Measurements from ENCODE around the gene GDPD4. TPM values are rescaled to one million over a fixed set of nuclear protein-coding genes. Genes with fewer than 3 reads are reported as not detected.
A peak's percentile ranks its signal among the peaks of the same experiment; 100 is the strongest.

GDPD4 gene
- total RNA-seq, 1 donor from 2014 or later: not detected

DNA sequence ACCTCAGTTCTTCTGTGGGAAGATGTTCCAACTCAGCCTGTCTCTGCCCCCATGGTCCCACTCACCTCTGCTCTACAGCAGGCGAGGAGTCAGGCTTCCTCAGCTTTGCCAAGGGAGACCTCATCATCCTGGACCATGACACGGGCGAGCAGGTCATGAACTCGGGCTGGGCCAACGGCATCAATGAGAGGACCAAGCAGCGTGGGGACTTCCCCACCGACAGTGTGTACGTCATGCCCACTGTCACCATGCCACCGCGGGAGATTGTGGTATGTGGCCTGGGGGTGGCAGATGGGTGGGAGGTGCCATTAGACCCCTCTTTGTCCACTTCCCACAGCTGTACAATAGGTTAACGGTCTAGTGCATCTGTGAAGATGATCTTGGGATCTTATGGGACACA lies 100.1 kb downstream of the GDPD4 start:
- no peak for DNase-seq (ENCODE audit: low spot score)
- H3K27me3 Mint-ChIP-seq (ENCODE audit: unreplicated experiment): peaks cover 16% of the 10 kb centered on the region
- TF ChIP-seq, protein P1, sequence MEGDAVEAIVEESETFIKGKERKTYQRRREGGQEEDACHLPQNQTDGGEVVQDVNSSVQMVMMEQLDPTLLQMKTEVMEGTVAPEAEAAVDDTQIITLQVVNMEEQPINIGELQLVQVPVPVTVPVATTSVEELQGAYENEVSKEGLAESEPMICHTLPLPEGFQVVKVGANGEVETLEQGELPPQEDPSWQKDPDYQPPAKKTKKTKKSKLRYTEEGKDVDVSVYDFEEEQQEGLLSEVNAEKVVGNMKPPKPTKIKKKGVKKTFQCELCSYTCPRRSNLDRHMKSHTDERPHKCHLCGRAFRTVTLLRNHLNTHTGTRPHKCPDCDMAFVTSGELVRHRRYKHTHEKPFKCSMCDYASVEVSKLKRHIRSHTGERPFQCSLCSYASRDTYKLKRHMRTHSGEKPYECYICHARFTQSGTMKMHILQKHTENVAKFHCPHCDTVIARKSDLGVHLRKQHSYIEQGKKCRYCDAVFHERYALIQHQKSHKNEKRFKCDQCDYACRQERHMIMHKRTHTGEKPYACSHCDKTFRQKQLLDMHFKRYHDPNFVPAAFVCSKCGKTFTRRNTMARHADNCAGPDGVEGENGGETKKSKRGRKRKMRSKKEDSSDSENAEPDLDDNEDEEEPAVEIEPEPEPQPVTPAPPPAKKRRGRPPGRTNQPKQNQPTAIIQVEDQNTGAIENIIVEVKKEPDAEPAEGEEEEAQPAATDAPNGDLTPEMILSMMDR (IDR thresholded peaks at IDR 0.05; ENCODE audit: unreplicated experiment): no peak
- no peak overlapping the region for H3K27ac Mint-ChIP-seq (ENCODE audit: unreplicated experiment)
- peaks cover 15% of the 10 kb centered on the region for H3K36me3 Mint-ChIP-seq (ENCODE audit: low read depth, unreplicated experiment)
- H3K4me1 Mint-ChIP-seq (ENCODE audit: unreplicated experiment): peaks cover 10% of the 10 kb centered on the region
- no peaks in the 10 kb centered on the region for H3K9me3 Mint-ChIP-seq (ENCODE audit: unreplicated experiment)
- H3K4me3 Mint-ChIP-seq (ENCODE audit: unreplicated experiment): no peak overlapping the region

DNA sequence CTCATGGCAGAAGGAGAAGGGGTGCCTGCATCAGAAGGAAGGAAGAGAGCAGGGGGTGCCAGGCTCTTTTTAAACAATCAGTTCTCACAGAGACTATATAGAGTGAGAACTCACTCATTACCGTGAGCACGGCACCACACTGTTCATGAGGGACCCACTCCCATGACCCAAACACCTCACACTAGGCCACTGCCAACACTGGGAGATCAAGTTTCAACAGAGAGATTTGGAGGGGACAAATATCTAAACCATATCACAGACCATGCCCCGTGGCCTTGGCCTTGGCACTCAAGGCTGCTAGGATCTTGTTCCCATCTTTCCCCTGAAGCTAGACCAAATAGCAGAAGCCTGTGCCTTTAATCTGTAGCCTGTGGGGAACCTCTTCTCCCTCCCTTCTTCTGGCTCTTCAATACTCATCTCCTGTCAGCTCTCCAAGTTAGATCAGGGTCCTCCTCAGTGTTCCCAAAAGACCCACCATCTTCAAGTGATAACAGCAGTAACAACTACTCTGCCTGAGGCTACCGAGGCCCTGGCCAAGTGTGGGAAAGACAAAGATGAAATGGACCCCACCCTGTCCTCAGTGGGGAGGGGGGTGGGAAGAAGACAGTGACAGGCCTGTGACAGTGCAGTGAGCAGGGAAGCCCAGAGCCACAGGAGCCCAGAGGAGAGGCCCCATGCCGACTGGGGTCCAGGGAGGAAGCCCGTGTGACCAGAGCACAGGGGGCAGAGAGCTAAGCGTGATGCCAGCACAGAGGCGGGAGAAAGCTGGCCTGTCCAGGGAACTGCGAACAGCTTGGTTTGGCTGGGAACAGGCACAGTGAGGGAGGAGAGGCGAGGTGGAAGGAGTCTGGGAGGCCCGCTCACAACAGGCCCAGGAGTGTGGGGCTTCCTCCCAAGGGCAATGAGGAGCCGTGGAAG lies 100.9 kb downstream of the GDPD4 start:
- TF ChIP-seq, protein P1 (IDR thresholded peaks at IDR 0.05; ENCODE audit: unreplicated experiment): no peak
- H3K4me1 Mint-ChIP-seq (ENCODE audit: unreplicated experiment): peaks cover 7% of the 10 kb centered on the region
- H3K36me3 Mint-ChIP-seq (ENCODE audit: low read depth, unreplicated experiment): peaks cover 15% of the 10 kb centered on the region
- peak overlapping the region; percentile 27 for H3K4me3 Mint-ChIP-seq (ENCODE audit: unreplicated experiment)
- H3K27me3 Mint-ChIP-seq (ENCODE audit: unreplicated experiment): peaks cover 16% of the 10 kb centered on the region
- no peaks in the 10 kb centered on the region for H3K9me3 Mint-ChIP-seq (ENCODE audit: unreplicated experiment)
- no peak for DNase-seq (ENCODE audit: low spot score)
- H3K27ac Mint-ChIP-seq (ENCODE audit: unreplicated experiment): no peak overlapping the region

DNA sequence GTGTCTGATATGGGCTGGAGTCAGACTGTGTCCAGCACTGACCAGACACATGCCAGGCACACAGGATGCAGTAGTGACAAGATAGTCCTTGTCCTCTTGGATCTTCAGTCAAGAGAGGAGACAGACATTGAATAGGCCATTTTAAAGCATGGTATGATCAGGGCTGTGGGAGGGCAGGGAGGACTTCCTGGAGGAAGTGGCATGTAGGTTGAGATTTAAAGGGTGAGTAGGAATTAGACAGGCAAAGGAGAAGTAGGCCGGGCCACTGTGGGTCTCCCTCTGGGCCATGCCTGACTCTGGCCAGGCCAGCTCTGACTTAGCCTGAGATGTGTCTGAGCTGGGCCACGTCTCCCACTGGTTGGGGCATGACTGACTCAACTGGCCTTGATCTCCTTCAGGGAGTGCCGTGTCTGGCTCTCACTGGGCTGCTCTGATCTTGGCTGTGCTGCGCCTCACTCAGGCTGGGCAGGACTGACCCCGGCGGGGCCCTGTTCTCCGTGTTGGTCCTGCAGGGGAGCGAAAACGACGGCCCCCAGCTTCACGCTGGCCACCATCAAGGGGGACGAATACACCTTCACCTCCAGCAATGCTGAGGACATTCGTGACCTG lies 102.2 kb downstream of the GDPD4 start:
- H3K36me3 Mint-ChIP-seq (ENCODE audit: low read depth, unreplicated experiment): peaks cover 15% of the 10 kb centered on the region
- H3K4me3 Mint-ChIP-seq (ENCODE audit: unreplicated experiment): peak overlapping the region; percentile 39
- TF ChIP-seq, protein P1 (IDR thresholded peaks at IDR 0.05; ENCODE audit: unreplicated experiment): no peak
- no peaks in the 10 kb centered on the region for H3K9me3 Mint-ChIP-seq (ENCODE audit: unreplicated experiment)
- DNase-seq (ENCODE audit: low spot score): no peak
- H3K4me1 Mint-ChIP-seq (ENCODE audit: unreplicated experiment): peaks cover 7% of the 10 kb centered on the region
- no peak overlapping the region for H3K27ac Mint-ChIP-seq (ENCODE audit: unreplicated experiment)
- H3K27me3 Mint-ChIP-seq (ENCODE audit: unreplicated experiment): peaks cover 16% of the 10 kb centered on the region

DNA sequence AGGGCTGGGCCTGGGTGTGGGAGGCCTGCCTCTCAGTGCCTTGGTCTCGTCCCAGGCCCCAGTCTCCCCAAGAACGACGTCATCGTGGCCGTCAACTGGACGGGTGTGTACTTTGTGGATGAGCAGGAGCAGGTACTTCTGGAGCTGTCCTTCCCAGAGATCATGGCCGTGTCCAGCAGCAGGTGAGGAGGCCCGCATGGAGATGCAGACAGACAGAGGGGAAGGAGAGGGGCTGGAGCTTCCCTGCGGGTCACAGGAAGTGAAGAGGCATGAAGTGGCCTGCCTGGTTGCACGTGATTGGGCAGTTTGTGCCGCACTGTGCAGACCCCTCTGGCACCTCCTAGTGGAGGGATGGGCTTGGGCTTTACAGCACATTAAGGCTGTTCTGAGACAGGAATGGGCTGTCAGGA lies 103.0 kb downstream of the GDPD4 start:
- peaks cover 7% of the 10 kb centered on the region for H3K4me1 Mint-ChIP-seq (ENCODE audit: unreplicated experiment)

More for the DNA sequence above, 103.0 kb downstream of the GDPD4 start:
- Mint-ChIP-seq H3K27ac (ENCODE audit: unreplicated experiment) (peak overlapping the region; percentile 25), H3K9me3 (ENCODE audit: unreplicated experiment) (no peaks in the 10 kb centered on the region), H3K36me3 (ENCODE audit: low read depth, unreplicated experiment) (peaks cover 15% of the 10 kb centered on the region), H3K4me3 (ENCODE audit: unreplicated experiment) (peak overlapping the region; percentile 39), H3K27me3 (ENCODE audit: unreplicated experiment) (peaks cover 16% of the 10 kb centered on the region)
- peak; percentile 44 for DNase-seq (ENCODE audit: low spot score)
- TF ChIP-seq, protein P1 (IDR thresholded peaks at IDR 0.05; ENCODE audit: unreplicated experiment): peak; percentile 57
